Stimulated activated CD4-positive, alpha-beta T cell treated with anti-CD3 and anti-CD28 coated beads, Interleukin-4, amount 100 ng/mL, for 1 hour (primary cell): ENCODE results near the gene OR9K2.
"Not testable (repeated sequence)": the region's sequence is repeated elsewhere in the genome, so short reads cannot be mapped to it uniquely, and the experiment has no call there.

Experiments
- DNase-seq: peaks from one replicate; pipeline ENCODE4 v3.0.0-alpha.2; 2020

The OR9K2 gene

GRCh38 chr12:55126106-55126505 lies at the start of gene OR9K2:
Gene OR9K2, plus strand, starts transcription at chr12:55126406. Its CDS starts 3,429 bp downstream, at chr12:55129835.
- no peak for DNase-seq

GRCh38 chr12:55092579-55092978 lies 33.6 kb upstream of the OR9K2 start:
- DNase-seq, result no peak

- DNase-seq, result no peak
Measured at GRCh38 chr12:55112378-55112875, 13.8 kb upstream of the OR9K2 start.

GRCh38 chr12:55116152-55116551 lies 10.1 kb upstream of the OR9K2 start:
- no peak for DNase-seq

GRCh38 chr12:55132816-55133215 lies 6.6 kb downstream of the OR9K2 start:
- DNase-seq, result no peak

GRCh38 chr12:55142669-55143565 lies 16.7 kb downstream of the OR9K2 start:
- DNase-seq, result peak; percentile 23

- DNase-seq, result no peak
Measured at GRCh38 chr12:55143566-55143870, 17.3 kb downstream of the OR9K2 start.

- not testable (repeated sequence) for DNase-seq
Measured at GRCh38 chr12:55167010-55167640, 40.9 kb downstream of the OR9K2 start.

- DNase-seq, result no peak
Measured at GRCh38 chr12:55171445-55171844, 45.2 kb downstream of the OR9K2 start.

- not testable (repeated sequence) for DNase-seq
Measured at GRCh38 chr12:55171846-55172245, 45.6 kb downstream of the OR9K2 start.

- DNase-seq, result no peak
Measured at GRCh38 chr12:55172686-55173085, 46.5 kb downstream of the OR9K2 start.

- DNase-seq, result no peak
Measured at GRCh38 chr12:55173456-55173855, 47.2 kb downstream of the OR9K2 start.
